K562 (cell line): ENCODE measurements around the gene SYN1. TPM values are rescaled to one million over a fixed set of nuclear protein-coding genes. Genes with fewer than 3 reads are reported as not detected.

ENCODE experiments used
- BDP1 ChIP-seq: IDR thresholded peaks from 3 replicates; pipeline ENCODE4 v1.6.1; 2011; ENCODE audit not compliant: insufficient read length, insufficient read depth
- CBX8 ChIP-seq: fragments of 200-600 bp; sonication (generic); IDR thresholded peaks from 2 replicates; pipeline ENCODE4 v1.6.1; 2012; ENCODE audit warnings: borderline replicate concordance, mixed run types, low read depth, mild to moderate bottlenecking, moderate library complexity, mixed read lengths, low read length, control low read depth, inconsistent platforms; ENCODE audit not compliant: poor library complexity, severe bottlenecking; ENCODE audit errors: extremely low read depth
- EGR1 ChIP-seq: fragments of 450-650 bp; conservative IDR thresholded peaks from 2 replicates; pipeline ENCODE4 v1.6.1; 2017; ENCODE audit warnings: mild to moderate bottlenecking
- GTF2A2 ChIP-seq: IDR thresholded peaks from 2 replicates; pipeline ENCODE4 v1.6.1; 2016; ENCODE audit warnings: mild to moderate bottlenecking, missing genetic modification characterization, missing compliant biosample characterization
- KLF1 ChIP-seq: fragments of 450-650 bp; IDR thresholded peaks from 2 replicates; pipeline ENCODE4 v1.6.1; 2016; ENCODE audit warnings: missing genetic modification characterization, missing compliant biosample characterization
- NFIC ChIP-seq: fragments of 450-650 bp; IDR thresholded peaks from 2 replicates; pipeline ENCODE4 v1.6.1; 2017; ENCODE audit warnings: mild to moderate bottlenecking, inconsistent platforms
- ZNF184 ChIP-seq: sonication (generic); formaldehyde crosslinking; IDR thresholded peaks from 2 replicates; pipeline ENCODE4 v1.5.0; 2020; ENCODE audit warnings: missing genetic modification reagents
- ZNF239 ChIP-seq: fragments of 250-450 bp; sonication (Bioruptor Pico); IDR thresholded peaks from 2 replicates; pipeline ENCODE4 v1.4.0; 2020; ENCODE audit warnings: mild to moderate bottlenecking
- polyA plus RNA-seq, 8 experiments: library from polyadenylated mRNA; depleted of rRNA in 4 of 8; stranded (reverse) in 5 of 8; unstranded in 3 of 8; fragments of >200 nt; fragmentation: Nextera tagmentation in 2 of 8; fragmentation: Illumina TruSeq in 1 of 8; extraction: Ambion mirVana in 2 of 8; extraction: Trizol in 1 of 8; gene quantifications; 2 replicates each; pipeline versions ENCODE4 v1.2.1 to v1.2.3, GENCODE V29; 2011 to 2014; ENCODE audit warnings: inconsistent platforms in 1 of 8, missing spikeins in 1 of 8
- total RNA-seq, 7 experiments: library from RNA; depleted of rRNA in 6 of 7; stranded (reverse); fragments of >200 nt in 6 of 7; fragmentation: Illumina TruSeq in 2 of 7; extraction: Trizol in 2 of 7; gene quantifications; 2 replicates each; pipeline versions ENCODE4 v1.2.1 to v1.2.3, GENCODE V29; 2011 to 2021; ENCODE audit warnings: low replicate concordance in 1 of 7
- TF ChIP-seq, protein P1 (sequence below), 2 experiments: fragments of 200-800 bp in 1 of 2; sonication (Bioruptor generic) in 1 of 2; sonication (generic) in 1 of 2; formaldehyde crosslinking in 1 of 2; IDR thresholded peaks in 1 of 2; conservative IDR thresholded peaks in 1 of 2; 2 replicates each; pipeline versions ENCODE4 v1.5.0 to v1.6.1; 2016 to 2020; ENCODE audit warnings: missing compliant biosample characterization in 1 of 2, missing genetic modification characterization in 1 of 2, missing genetic modification reagents in 1 of 2
- TF ChIP-seq, protein P2 (sequence below): sonication (generic); formaldehyde crosslinking; IDR thresholded peaks from 2 replicates; pipeline ENCODE4 v1.8.0; 2022; ENCODE audit warnings: missing genetic modification reagents, mild to moderate bottlenecking, moderate library complexity, borderline replicate concordance
- TF ChIP-seq, protein P3 (sequence below): fragments of 450-650 bp; IDR thresholded peaks from 2 replicates; pipeline ENCODE4 v1.6.1; 2016; ENCODE audit warnings: borderline replicate concordance
- TF ChIP-seq, protein P4 (sequence below), 2 experiments: fragments of 150-350 bp in 1 of 2; IDR thresholded peaks; 2 replicates each; pipeline ENCODE4 v1.6.1; 2012 to 2016; ENCODE audit warnings: low read depth in 2 of 2, low read length in 2 of 2, mild to moderate bottlenecking in 1 of 2, moderate library complexity in 1 of 2
- TF ChIP-seq, protein P5 (sequence below): fragments of 250-450 bp; sonication (Bioruptor Pico); IDR thresholded peaks from 2 replicates; pipeline ENCODE4 v1.5.1; 2021; ENCODE audit warnings: mild to moderate bottlenecking
- TF ChIP-seq, protein P6 (sequence below): fragments of 250-450 bp; sonication (Bioruptor Pico); IDR thresholded peaks from 2 replicates; pipeline ENCODE4 v1.4.0; 2020; ENCODE audit warnings: mild to moderate bottlenecking

SYN1 gene
- total and polyA plus RNA-seq, 9 of the 15 experiments (the other 6 are each of a cell fraction or from before 2014, with no cell fraction given): 0.01 to 0.28 (median 0.18) TPM; not detected in 2

DNA sequence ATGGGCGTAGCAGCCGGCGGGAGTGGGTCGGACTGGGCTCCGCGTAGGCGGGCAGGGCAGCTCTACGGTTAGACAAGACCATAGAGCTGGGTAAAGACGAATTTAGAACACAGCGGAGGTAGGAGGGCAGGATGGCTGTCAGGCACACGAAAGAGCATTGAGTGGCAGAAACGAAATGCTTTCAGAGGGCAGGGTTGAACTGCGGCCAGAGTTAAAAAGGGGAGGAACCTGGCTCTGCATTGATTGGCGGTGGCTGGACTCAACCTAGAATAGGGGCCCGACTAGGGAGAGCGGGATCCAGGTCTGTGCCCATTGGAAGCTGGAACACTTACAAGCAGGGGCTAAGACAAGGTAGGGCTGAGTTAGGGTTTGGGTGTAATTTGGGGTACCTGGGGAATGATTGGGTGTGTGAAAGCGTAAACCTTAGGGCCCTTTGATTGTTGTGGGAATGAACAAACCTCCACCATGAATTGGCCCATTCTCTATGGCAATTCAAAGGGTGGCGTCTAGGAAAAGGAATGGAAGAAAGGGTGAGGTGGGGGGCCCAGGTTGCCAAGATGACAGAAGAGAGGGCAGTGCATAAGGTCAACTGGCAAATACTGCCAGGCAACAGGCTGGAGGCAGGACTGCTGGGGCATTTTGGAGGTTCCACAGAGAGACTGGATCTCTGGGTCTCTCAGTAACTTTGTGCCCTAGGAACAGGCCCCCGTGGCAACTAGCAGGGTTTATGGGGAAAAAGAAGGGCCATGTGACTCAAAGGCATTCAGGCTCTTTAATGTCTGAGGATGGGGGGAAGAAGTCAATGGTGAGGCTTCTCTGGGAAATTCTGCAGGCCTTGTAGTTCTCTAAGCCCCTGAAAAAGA lies 31.6 kb upstream of the SYN1 start (continued):
- TF ChIP-seq BDP1: no peak
- no peak for TF ChIP-seq CBX8
- TF ChIP-seq, protein P1, sequence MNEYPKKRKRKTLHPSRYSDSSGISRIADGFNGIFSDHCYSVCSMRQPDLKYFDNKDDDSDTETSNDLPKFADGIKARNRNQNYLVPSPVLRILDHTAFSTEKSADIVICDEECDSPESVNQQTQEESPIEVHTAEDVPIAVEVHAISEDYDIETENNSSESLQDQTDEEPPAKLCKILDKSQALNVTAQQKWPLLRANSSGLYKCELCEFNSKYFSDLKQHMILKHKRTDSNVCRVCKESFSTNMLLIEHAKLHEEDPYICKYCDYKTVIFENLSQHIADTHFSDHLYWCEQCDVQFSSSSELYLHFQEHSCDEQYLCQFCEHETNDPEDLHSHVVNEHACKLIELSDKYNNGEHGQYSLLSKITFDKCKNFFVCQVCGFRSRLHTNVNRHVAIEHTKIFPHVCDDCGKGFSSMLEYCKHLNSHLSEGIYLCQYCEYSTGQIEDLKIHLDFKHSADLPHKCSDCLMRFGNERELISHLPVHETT (CRISPR knock-in tag; conservative IDR thresholded peaks at IDR 0.05 in 1 of 2, IDR thresholded peaks at IDR 0.05 in 1 of 2): no peak
- TF ChIP-seq, protein P2, sequence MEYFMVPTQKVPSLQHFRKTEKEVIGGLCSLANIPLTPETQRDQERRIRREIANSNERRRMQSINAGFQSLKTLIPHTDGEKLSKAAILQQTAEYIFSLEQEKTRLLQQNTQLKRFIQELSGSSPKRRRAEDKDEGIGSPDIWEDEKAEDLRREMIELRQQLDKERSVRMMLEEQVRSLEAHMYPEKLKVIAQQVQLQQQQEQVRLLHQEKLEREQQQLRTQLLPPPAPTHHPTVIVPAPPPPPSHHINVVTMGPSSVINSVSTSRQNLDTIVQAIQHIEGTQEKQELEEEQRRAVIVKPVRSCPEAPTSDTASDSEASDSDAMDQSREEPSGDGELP (CRISPR knock-in tag): no peak
- TF ChIP-seq, protein P3, sequence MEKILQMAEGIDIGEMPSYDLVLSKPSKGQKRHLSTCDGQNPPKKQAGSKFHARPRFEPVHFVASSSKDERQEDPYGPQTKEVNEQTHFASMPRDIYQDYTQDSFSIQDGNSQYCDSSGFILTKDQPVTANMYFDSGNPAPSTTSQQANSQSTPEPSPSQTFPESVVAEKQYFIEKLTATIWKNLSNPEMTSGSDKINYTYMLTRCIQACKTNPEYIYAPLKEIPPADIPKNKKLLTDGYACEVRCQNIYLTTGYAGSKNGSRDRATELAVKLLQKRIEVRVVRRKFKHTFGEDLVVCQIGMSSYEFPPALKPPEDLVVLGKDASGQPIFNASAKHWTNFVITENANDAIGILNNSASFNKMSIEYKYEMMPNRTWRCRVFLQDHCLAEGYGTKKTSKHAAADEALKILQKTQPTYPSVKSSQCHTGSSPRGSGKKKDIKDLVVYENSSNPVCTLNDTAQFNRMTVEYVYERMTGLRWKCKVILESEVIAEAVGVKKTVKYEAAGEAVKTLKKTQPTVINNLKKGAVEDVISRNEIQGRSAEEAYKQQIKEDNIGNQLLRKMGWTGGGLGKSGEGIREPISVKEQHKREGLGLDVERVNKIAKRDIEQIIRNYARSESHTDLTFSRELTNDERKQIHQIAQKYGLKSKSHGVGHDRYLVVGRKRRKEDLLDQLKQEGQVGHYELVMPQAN: peak; percentile 73
- 0 out of 2 replicates have a peak, but pooled peaks have one; percentile 28 for TF ChIP-seq NFIC
- TF ChIP-seq, protein P4, sequence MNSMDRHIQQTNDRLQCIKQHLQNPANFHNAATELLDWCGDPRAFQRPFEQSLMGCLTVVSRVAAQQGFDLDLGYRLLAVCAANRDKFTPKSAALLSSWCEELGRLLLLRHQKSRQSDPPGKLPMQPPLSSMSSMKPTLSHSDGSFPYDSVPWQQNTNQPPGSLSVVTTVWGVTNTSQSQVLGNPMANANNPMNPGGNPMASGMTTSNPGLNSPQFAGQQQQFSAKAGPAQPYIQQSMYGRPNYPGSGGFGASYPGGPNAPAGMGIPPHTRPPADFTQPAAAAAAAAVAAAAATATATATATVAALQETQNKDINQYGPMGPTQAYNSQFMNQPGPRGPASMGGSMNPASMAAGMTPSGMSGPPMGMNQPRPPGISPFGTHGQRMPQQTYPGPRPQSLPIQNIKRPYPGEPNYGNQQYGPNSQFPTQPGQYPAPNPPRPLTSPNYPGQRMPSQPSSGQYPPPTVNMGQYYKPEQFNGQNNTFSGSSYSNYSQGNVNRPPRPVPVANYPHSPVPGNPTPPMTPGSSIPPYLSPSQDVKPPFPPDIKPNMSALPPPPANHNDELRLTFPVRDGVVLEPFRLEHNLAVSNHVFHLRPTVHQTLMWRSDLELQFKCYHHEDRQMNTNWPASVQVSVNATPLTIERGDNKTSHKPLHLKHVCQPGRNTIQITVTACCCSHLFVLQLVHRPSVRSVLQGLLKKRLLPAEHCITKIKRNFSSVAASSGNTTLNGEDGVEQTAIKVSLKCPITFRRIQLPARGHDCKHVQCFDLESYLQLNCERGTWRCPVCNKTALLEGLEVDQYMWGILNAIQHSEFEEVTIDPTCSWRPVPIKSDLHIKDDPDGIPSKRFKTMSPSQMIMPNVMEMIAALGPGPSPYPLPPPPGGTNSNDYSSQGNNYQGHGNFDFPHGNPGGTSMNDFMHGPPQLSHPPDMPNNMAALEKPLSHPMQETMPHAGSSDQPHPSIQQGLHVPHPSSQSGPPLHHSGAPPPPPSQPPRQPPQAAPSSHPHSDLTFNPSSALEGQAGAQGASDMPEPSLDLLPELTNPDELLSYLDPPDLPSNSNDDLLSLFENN (IDR thresholded peaks at IDR 0.05; ENCODE audit: low read depth in 2 of 2, low read length in 2 of 2): no peak
- no peak for TF ChIP-seq GTF2A2 (tag)
- peak; percentile 92 for TF ChIP-seq KLF1 (tag)
- TF ChIP-seq, protein P5, sequence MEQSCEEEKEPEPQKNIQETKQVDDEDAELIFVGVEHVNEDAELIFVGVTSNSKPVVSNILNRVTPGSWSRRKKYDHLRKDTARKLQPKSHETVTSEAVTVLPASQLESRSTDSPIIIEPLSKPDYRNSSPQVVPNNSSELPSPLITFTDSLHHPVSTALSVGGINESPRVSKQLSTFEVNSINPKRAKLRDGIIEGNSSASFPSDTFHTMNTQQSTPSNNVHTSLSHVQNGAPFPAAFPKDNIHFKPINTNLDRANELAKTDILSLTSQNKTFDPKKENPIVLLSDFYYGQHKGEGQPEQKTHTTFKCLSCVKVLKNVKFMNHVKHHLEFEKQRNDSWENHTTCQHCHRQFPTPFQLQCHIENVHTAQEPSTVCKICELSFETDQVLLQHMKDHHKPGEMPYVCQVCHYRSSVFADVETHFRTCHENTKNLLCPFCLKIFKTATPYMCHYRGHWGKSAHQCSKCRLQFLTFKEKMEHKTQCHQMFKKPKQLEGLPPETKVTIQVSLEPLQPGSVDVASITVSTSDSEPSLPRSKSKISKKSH: no peak
- peak; percentile 97 for TF ChIP-seq EGR1
- no peak for TF ChIP-seq ZNF239 (CRISPR knock-in tag)
- TF ChIP-seq, protein P6, sequence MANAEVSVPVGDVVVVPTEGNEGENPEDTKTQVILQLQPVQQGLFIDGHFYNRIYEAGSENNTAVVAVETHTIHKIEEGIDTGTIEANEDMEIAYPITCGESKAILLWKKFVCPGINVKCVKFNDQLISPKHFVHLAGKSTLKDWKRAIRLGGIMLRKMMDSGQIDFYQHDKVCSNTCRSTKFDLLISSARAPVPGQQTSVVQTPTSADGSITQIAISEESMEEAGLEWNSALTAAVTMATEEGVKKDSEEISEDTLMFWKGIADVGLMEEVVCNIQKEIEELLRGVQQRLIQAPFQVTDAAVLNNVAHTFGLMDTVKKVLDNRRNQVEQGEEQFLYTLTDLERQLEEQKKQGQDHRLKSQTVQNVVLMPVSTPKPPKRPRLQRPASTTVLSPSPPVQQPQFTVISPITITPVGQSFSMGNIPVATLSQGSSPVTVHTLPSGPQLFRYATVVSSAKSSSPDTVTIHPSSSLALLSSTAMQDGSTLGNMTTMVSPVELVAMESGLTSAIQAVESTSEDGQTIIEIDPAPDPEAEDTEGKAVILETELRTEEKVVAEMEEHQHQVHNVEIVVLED: no peak
- no peak for TF ChIP-seq ZNF184 (CRISPR knock-in tag)
